GM18499 (cell line): Measurements from ENCODE around the gene TNS3.
A peak's percentile ranks its signal among the peaks of the same experiment; 100 is the strongest.

Source experiments
- ATAC-seq: cut with Tn5 transposase; IDR thresholded peaks from one replicate; pipeline ENCODE4 v1.9.1; 2021; ENCODE audit warnings: moderate number of reproducible peaks; ENCODE audit not compliant: insufficient read depth, unreplicated experiment

Gene TNS3

GRCh38 chr7:47583739-47584535, 2.0 kb upstream of the TNS3 start:
- ATAC-seq = no peak

GRCh38 chr7:47582764-47583738, 1.1 kb upstream of the TNS3 start:
- ATAC-seq = no peak

GRCh38 chr7:47581438-47581803, 490 bp downstream of the TNS3 start:
- ATAC-seq = no peak

- ATAC-seq = no peak
Measured at GRCh38 chr7:47580811-47581331, 1.0 kb downstream of the TNS3 start.

GRCh38 chr7:47580175-47580706, 1.7 kb downstream of the TNS3 start:
- ATAC-seq = no peak

GRCh38 chr7:47579458-47579857, 2.5 kb downstream of the TNS3 start:
- no peak for ATAC-seq

GRCh38 chr7:47578579-47579270, 3.2 kb downstream of the TNS3 start:
- ATAC-seq = no peak

- no peak for ATAC-seq
Measured at GRCh38 chr7:47577321-47577919, 4.5 kb downstream of the TNS3 start.

- no peak for ATAC-seq
Measured at GRCh38 chr7:47576866-47577306, 5.0 kb downstream of the TNS3 start.

GRCh38 chr7:47576031-47576865, 5.7 kb downstream of the TNS3 start:
- ATAC-seq = no peak

GRCh38 chr7:47574482-47575329, 7.2 kb downstream of the TNS3 start:
- ATAC-seq = peak; percentile 70

- no peak for ATAC-seq
Measured at GRCh38 chr7:47573758-47574481, 8.0 kb downstream of the TNS3 start.

- ATAC-seq = no peak
Measured at GRCh38 chr7:47572939-47573757, 8.8 kb downstream of the TNS3 start.

GRCh38 chr7:47572094-47572445, 9.8 kb downstream of the TNS3 start:
- ATAC-seq = no peak

- no peak for ATAC-seq
Measured at GRCh38 chr7:47571331-47572093, 10.4 kb downstream of the TNS3 start.

- no peak for ATAC-seq
Measured at GRCh38 chr7:47570649-47571050, 11.3 kb downstream of the TNS3 start.
